NT2/D1 (cell line): ENCODE measurements around the gene PPP1R18.

Source experiments
- SUZ12 ChIP-seq: IDR thresholded peaks from 2 replicates; pipeline ENCODE4 v1.6.1; 2011; ENCODE audit not compliant: insufficient read length, insufficient read depth; ENCODE audit errors: extremely low read depth
- YY1 ChIP-seq: IDR thresholded peaks from 2 replicates; pipeline ENCODE4 v1.6.1; 2011; ENCODE audit not compliant: insufficient read length, insufficient read depth
- ZNF274 ChIP-seq: IDR thresholded peaks from 2 replicates; pipeline ENCODE4 v1.6.1; 2011; ENCODE audit warnings: mild to moderate bottlenecking, low read depth, low read length

GRCh38 chr6:30719791-30720737 lies 33.6 kb upstream of the PPP1R18 start, which contains the start of gene TUBB:
- TF ChIP-seq YY1 (no peak), ZNF274 (no peak), SUZ12 (no peak)
